Adrenal gland (tissue), 12 donors: ENCODE data around the gene UXS1. TPM values are rescaled to one million over a fixed set of nuclear protein-coding genes. Genes with fewer than 3 reads are reported as not detected.

Source experiments
- DNase-seq, 7 donors: peaks; one replicate each; pipeline ENCODE4 v3.0.0-alpha.2; 2019 to 2020
- H3K27ac ChIP-seq, 5 donors: fragments of 200-600 bp; sonication (generic) in 4 of 5; 1 replicate in 3 of 5; 2 replicates in 2 of 5; pipeline versions ENCODE4 v1.5.1 to v1.8.0; 2016 to 2020; ENCODE audit warnings: mild to moderate bottlenecking in 1 of 5
- H3K27me3 ChIP-seq: fragments of 200-600 bp; 2 replicates; pipeline ENCODE4 v1.8.0; 2021
- H3K36me3 ChIP-seq, 2 donors: fragments of 200-600 bp; replicated peaks in 1 of 2; 1 replicate in 1 of 2; 2 replicates in 1 of 2; pipeline versions ENCODE4 v1.5.1 to v1.8.0; 2018 to 2022
- H3K4me1 ChIP-seq, 2 donors: fragments of 200-600 bp; replicated peaks in 1 of 2; 1 replicate in 1 of 2; 2 replicates in 1 of 2; pipeline versions ENCODE4 v1.5.1 to v1.8.0; 2018 to 2021
- H3K4me3 ChIP-seq, 4 donors: fragments of 200-600 bp; sonication (generic) in 3 of 4; one replicate each; pipeline ENCODE4 v1.5.1; 2016 to 2018
- H3K9me3 ChIP-seq, 3 donors: fragments of 200-600 bp; sonication (generic) in 1 of 3; replicated peaks in 1 of 3; 1 replicate in 2 of 3; 2 replicates in 1 of 3; pipeline versions ENCODE4 v1.5.1 to v1.8.0; 2016 to 2021
- CTCF ChIP-seq, 6 experiments: fragments of 450-650 bp in 4 of 6; fragments of 200-600 bp in 2 of 6; sonication (generic) in 1 of 6; IDR thresholded peaks; 1 replicate in 5 of 6; 2 replicates in 1 of 6; pipeline versions ENCODE4 v1.5.1 to v1.8.0; 2016 to 2021; ENCODE audit warnings: antibody characterized with exemption in 6 of 6, mild to moderate bottlenecking in 2 of 6, moderate library complexity in 1 of 6
- POLR2A ChIP-seq, 2 donors: fragments of 450-650 bp; IDR thresholded peaks; one replicate each; pipeline ENCODE4 v1.6.1; 2017; ENCODE audit warnings: antibody characterized with exemption in 2 of 2, mild to moderate bottlenecking in 2 of 2, moderate library complexity in 1 of 2
- WGBS, 4 donors: extraction: QIAGEN DNeasy Blood & Tissue Kit in 2 of 4; methylation state at CpG; one replicate each; pipeline versions ENCODE4 v1.1.5 to v1.1.7; 2013 to 2017; 5-methylcytosine and 5-hydroxymethylcytosine counted together
- intact Hi-C, 2 donors: fragments of 100-400 bp; cut with DNase I; formaldehyde crosslinking; loops; one replicate each; pipeline versions ENCODE4 v1.14.1 to v1.15.0; 2022 to 2023
- polyA plus RNA-seq, 3 donors: library from polyadenylated mRNA; stranded (reverse); fragments of 200-250 nt in 2 of 3; fragments of 350-450 nt in 1 of 3; fragmentation: Illumina TruSeq in 1 of 3; extraction: RNeasy Lipid Tissue Mini Kit (QIAGEN cat#74804) in 1 of 3; gene quantifications; one replicate each; pipeline ENCODE4 v1.2.3, GENCODE V29; 2013 to 2014
- total RNA-seq, 9 donors: library from RNA; depleted of rRNA in 4 of 9; stranded (reverse); fragments of >200 nt in 4 of 9; fragments of 120-200 nt in 1 of 9; fragmentation: NEBNext Ultra II Directional in 1 of 9; extraction: Animal tissue kit (Norgen Biotek cat#: 25700) in 1 of 9; gene quantifications; one replicate each; pipeline versions ENCODE4 v1.1.0 to v1.2.4, GENCODE V29; 2013 to 2023
- donor health status: healthy with polysubstance abuse.
- donor health status: Bipolar disorder and iron deficiency.
- donor health status: DM: yes; HTN: yes; CAD: no.
- donor health status: DM: no; HTN: no; CAD: no.
- donor health status: DM: no; HTN: no; CAD: no.
- donor health status: DM: yes; HTN: yes; CAD: no.

UXS1 gene
- total and polyA plus RNA-seq, 12 donors: 5.7 to 145 (median 22.3) TPM

GRCh38 chr2:106165561-106165960 is 28.5 kb downstream of the UXS1 start:
- Histone ChIP-seq H3K4me3 (no peak overlapping the region), H3K27ac (no peak overlapping the region), H3K9me3 (no peaks in the 10 kb centered on the region), H3K27me3 (no peaks in the 10 kb centered on the region), H3K36me3 (no peaks in the 10 kb centered on the region), H3K4me1 (peaks cover 5 to 14% of the 10 kb centered on the region in 2 donors)
- intact Hi-C loops: no loop called here
- TF ChIP-seq POLR2A (IDR thresholded peaks at IDR 0.05) (no peak), CTCF (IDR thresholded peaks at IDR 0.05) (no peak)
- WGBS, 4 donors: 69 to 70% (median 70%) methylated on average over 6 of the region's 6 CpGs
- DNase-seq: no peak

GRCh38 chr2:106165029-106165428 is 29.1 kb downstream of the UXS1 start:
- 87 to 95% (median 89%) methylated on average over 3 of the region's 3 CpGs for WGBS, 4 donors
- Histone ChIP-seq H3K9me3 (no peaks in the 10 kb centered on the region), H3K4me1 (peaks cover 6 to 14% of the 10 kb centered on the region in 2 donors)

GRCh38 chr2:106163948-106164545 is 30.1 kb downstream of the UXS1 start:
- no peaks in the 10 kb centered on the region for H3K27me3 ChIP-seq
- no peaks in the 10 kb centered on the region for H3K9me3 ChIP-seq
- intact Hi-C loops: no loop called here
- DNase-seq: no peak
- H3K27ac ChIP-seq: no peak overlapping the region
- H3K4me3 ChIP-seq: no peak overlapping the region
- H3K4me1 ChIP-seq: peaks cover 6 to 14% of the 10 kb centered on the region in 2 donors
- no peak for TF ChIP-seq POLR2A (IDR thresholded peaks at IDR 0.05)
- no peak for TF ChIP-seq CTCF (IDR thresholded peaks at IDR 0.05)
- 61 to 69% (median 65%) methylated on average over 6 of the region's 6 CpGs for WGBS, 4 donors
- no peaks in the 10 kb centered on the region for H3K36me3 ChIP-seq

More at GRCh38 chr2:106165029-106165428, 29.1 kb downstream of the UXS1 start:
- intact Hi-C loops: no loop called here
- no peak for DNase-seq
- Histone ChIP-seq H3K27ac (no peak overlapping the region), H3K4me3 (no peak overlapping the region), H3K36me3 (no peaks in the 10 kb centered on the region), H3K27me3 (no peaks in the 10 kb centered on the region)
- TF ChIP-seq POLR2A (IDR thresholded peaks at IDR 0.05): no peak
- no peak for TF ChIP-seq CTCF (IDR thresholded peaks at IDR 0.05)

- H3K9me3 ChIP-seq: no peaks in the 10 kb centered on the region
- 54 to 63% (median 59%) methylated on average over 11 of the region's 11 CpGs for WGBS, 4 donors
- H3K27ac ChIP-seq: peak overlapping the region in 4 of 5 donors; percentile 24 to 85 (median 68)
- no peaks in the 10 kb centered on the region for H3K36me3 ChIP-seq
- no peaks in the 10 kb centered on the region for H3K27me3 ChIP-seq
- DNase-seq: peak; percentile 47 to 88 (median 82)
- no peak overlapping the region for H3K4me3 ChIP-seq
- intact Hi-C loops: no loop called here
- H3K4me1 ChIP-seq: peaks cover 6 to 14% of the 10 kb centered on the region in 2 donors
- TF ChIP-seq POLR2A (IDR thresholded peaks at IDR 0.05) (peak in 1 of 2 donors; percentile 6), CTCF (IDR thresholded peaks at IDR 0.05) (no peak)
Measured at GRCh38 chr2:106161938-106162820, 31.9 kb downstream of the UXS1 start.
